Nucleus accumbens (tissue), 56 donors: ENCODE data around the gene CFAP206.
A peak's percentile ranks its signal among the peaks of the same experiment; 100 is the strongest.

Experiments used
- DNase-seq, 56 donors: peaks; one replicate each; lab custom pipeline; 2025; lab: John Stamatoyannopoulos, UW

Gene CFAP206

DNA sequence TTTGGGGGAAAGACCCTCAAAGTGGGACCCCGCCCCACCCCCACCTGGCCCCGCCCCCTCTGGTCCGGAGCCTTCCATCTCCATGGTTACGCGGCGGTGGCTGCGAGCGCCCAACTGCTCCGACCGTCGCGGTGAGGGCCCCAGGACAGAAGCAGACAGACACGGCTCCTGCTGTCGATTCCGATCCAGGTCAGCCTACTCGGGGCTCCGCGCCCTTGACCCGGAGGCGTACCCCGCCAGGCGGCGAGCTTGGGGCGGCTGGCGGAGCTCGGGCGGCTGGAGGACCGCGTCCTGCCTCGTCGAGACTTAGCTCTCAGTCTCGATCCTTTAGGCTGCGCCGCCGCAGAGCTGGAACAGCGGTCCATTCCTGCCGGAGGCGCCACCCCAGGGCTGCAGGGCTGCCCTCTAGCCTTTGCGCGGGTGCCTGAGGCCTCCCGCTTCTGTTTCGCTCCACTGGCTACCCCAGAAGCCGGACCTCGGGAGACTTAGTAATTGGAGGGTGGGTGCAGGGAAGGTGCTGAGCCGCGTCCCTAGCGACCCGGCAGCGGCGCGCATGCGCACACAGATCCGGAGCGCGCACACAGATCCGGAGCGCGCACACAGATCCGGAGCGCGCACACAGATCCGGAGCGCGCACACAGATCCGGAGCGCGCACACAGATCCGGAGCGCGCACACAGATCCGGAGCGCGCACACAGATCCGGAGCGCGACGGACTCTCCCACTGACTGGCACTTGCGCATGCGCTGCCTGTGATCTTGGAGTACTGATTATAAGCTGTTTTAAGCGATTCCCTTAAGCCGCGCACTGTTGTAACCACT, at the start of gene CFAP206:
Gene CFAP206, plus strand, starts transcription at position 72 of the 820 bp plus-strand sequence. CDS start 1,868 bp downstream, outside the sequence.
- DNase-seq, result peak in 55 of 56 donors; percentile 34 to 92 (median 78)

GRCh38 chr6:87364602-87365252, 43.0 kb upstream of the CFAP206 start:
- no peak for DNase-seq

DNA sequence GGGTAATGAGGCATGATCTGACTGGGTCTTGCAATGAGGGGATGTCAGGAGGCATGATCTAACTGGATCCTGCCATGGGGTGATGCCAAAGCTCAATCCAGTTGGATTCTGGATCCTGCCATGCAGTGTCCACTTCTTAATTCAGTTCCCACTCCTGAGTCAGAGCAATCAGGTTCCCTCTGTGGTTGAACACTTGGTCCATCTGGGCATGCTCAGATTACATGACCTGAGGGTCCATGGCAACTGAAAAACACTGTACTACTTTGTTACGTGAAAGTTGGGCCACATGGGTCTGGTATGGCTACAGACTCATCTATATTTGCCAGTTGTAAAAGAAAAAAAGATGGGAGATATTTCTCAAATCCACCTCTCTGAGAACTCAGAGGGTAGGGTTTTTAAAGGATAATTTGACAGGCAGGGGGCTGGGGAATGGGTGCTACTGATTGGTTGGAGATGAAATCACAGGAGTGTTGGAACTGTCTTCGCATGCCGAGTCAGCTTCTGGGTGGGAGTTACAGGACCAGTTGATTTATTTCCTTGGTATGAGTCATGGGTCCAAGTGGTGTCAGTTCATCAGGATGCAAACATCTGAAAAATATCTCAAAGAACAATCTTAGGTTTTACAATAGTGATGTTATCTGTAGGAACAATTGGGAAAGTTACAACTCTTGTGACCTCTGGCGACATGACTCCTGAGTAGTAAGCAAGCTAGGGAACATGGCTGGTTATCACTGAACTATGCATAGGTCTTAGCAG, 41.5 kb upstream of the CFAP206 start:
- no peak for DNase-seq

DNA sequence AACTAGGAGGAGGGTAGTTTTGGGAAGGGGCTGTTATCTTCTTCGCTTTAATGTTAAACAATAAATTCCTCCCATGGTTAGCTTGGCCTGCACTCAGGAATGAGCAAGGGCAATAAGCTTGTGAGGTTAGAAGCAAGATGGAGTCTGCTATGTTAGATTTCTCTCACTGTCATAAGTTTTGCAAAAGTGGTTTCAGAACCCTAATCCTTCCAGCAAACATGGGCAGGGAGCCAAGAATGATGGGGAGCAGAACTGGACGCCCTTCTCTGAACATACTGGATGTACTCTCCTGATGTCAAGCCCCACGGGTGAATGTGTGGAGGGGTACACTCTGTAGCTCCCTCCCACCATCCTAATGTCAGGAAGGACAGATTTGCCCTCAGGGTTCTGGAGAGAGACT, 40.9 kb upstream of the CFAP206 start:
- no peak for DNase-seq

GRCh38 chr6:87373377-87373776, 34.4 kb upstream of the CFAP206 start:
- no peak for DNase-seq

GRCh38 chr6:87375315-87375714, 32.5 kb upstream of the CFAP206 start:
- DNase-seq, result no peak

DNA sequence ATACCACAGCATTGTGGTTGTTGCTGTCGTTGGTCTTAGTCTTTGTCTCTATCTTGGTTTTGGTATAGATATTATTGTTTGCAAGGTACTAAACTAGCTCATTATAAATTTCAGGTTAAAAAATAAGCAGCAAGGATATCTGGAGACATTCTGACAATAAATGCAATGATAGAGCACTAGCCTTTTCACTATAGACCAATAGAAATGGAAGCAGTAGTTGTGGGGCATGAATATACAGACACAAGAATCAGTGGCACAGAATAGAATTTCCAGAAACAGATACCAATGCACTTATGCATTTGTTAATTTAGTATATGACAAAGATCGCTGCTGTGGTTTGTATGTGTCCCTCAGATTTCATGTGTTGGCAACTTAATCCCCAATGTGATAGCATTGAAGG, 31.1 kb upstream of the CFAP206 start:
- no peak for DNase-seq

- no peak for DNase-seq
Observed at GRCh38 chr6:87378947-87379346, 28.8 kb upstream of the CFAP206 start.

- no peak for DNase-seq
Observed at GRCh38 chr6:87382861-87383260, 24.9 kb upstream of the CFAP206 start.

DNA sequence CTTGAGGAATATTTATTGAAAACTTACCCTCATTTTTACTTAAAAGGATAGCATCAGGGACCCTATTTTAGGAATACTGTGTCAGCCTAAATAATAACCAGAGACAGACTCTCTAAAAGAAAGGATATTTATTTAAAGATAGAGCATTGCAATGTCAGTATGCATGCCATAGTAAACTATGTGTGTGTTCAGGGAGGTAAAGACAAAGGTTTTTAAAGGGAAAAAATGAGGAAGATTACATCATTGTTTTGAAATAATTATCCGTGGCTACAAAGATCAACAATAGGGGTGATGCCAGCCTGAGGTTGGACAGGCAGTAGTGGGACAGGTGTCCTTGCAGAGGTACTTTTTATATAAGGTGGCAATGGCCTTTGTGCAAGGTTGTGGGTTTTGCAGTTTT, 23.7 kb upstream of the CFAP206 start:
- no peak for DNase-seq

DNA sequence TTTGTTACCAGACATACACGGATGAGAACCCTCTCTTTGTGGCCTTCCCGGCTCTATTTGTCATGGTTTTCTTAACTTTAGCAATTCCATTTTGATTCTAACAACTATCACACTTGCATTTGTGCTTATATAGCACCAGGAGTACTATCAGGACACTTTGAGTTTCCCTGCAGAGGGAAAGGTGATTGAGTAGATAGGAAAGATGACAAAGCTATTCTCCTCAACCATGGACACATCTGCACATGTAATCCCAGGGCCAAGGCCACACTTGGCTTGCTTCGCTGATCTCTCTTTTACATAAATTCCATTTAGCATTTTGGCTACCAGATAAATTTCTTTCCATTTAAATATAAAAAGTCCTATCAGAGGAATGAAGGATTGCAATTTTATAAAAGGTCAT, 23.3 kb upstream of the CFAP206 start:
- no peak for DNase-seq

GRCh38 chr6:87391334-87391733, 16.4 kb upstream of the CFAP206 start:
- peak in 4 of 56 donors; percentile 1 to 6 (median 4) for DNase-seq

- peak in 7 of 56 donors; percentile 1 to 54 (median 6) for DNase-seq
Observed at GRCh38 chr6:87393026-87393622, 14.6 kb upstream of the CFAP206 start.

DNA sequence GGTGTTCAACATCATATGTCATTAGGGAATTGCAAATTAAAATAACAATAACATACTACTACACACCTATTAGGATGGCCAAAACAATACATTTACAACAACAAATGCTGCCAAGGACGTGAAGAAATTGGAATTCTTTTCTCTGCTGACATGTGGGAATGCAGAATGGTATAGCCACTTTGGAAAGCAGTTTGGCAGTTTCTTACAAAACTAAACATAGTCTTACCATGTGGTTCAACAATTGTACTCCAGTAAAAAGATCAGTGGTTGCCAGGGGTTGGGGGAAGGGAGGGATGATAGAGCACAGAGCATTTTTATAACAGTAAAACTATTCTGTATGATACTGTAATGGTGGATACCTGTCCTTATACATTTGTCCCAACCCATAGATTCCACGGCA, 12.3 kb upstream of the CFAP206 start:
- no peak for DNase-seq

DNA sequence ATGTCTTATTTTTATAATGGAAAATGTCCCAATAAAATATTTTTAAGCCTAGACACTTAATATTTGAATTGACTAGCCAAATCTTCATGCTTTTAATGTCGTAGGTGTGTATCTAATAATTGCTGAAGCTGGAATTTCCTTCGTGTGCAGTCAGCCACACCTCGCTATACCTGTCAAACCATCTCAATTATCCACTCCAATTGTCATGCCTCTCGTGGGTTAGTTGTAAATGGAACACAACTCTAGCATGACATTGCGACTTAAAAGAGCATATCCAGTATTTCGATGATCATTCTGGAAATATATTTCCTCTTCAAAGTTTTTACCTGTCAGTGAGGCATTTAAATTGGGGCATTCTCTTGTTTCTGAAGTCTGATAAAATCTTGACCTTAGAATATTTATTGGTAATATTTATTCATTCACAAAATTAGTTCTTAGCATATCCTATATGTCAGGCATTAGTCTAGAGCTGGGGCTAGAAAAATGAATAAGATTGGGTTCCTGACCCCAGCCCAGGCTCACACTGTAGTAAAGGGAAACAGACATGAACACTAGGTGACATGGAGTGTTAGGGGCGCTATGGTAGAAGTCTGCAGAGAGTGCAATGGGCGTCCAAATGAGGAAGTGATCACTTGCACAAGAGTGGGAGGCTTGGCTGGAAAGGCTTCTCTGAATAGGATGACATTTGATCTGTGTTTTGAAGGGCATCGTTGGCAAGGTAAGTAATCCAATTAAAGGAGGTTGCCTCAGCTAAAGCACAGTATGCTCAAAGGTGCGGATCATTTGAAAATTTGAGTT, 11.0 kb upstream of the CFAP206 start:
- DNase-seq, result peak in 1 of 56 donors; percentile 7

DNA sequence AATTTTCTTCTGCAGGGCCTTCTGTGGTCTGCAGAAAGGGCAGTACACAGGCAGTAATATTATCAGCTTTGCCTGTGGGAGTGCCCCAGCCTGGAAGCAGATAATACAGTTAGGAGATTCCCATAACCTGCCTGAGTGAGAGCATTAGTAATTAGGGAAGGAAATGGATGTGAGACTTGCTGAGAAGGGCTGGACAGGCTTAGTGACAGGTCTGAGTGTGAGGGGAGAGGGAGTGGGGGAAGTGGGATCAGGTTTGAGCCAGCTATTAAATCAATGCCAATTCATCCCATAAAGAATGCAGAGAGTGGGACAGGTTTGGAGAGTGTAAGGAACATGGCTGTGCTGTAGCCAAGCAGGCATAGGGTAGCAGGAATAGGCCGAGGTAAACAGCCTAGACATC, 10.1 kb upstream of the CFAP206 start:
- DNase-seq, result no peak

- no peak for DNase-seq
Observed at GRCh38 chr6:87401832-87402231, 5.9 kb upstream of the CFAP206 start.

DNA sequence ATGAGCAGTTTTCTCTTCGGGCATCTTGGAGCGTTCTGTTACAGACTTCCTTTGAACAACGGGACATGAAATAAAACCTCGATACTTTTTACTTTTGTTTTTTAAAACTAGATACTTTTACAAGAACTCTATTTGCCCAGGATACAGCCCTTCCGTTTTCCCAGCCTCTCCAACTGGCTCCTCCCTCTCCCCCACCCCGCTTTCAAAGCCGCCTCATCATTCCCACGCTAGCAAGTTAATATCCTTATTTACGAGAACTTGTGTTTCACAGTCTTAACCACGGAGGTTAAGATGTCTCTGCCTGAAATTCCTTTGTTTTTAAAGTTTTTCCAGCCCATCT, 241 bp upstream of the CFAP206 start:
- DNase-seq, result peak in 12 of 56 donors; percentile 31 to 79 (median 62)

- no peak for DNase-seq
Observed at GRCh38 chr6:87408721-87409155, 966 bp downstream of the CFAP206 start.

- no peak for DNase-seq
Observed at GRCh38 chr6:87419266-87419665, 11.5 kb downstream of the CFAP206 start.
